GM06990 (cell line): ENCODE data around the gene TMEM8B.

Experiments used
- DNase-seq: peaks from one replicate; pipeline ENCODE4 v3.0.0-alpha.2; 2011; ENCODE audit not compliant: insufficient read length; ENCODE audit errors: extremely low read depth
- H3K27me3 ChIP-seq: replicated peaks from 2 replicates; pipeline ENCODE4 v1.6.0; 2011; ENCODE audit warnings: low read length; ENCODE audit not compliant: control insufficient read depth, insufficient read depth
- H3K36me3 ChIP-seq: 2 replicates; pipeline ENCODE4 v1.5.1; 2011; ENCODE audit warnings: low read length; ENCODE audit not compliant: control insufficient read depth, insufficient read depth
- H3K4me3 ChIP-seq: replicated peaks from 2 replicates; pipeline ENCODE4 v1.5.1; 2011; ENCODE audit warnings: low read depth, mild to moderate bottlenecking, control low read depth, low read length
- TF ChIP-seq, protein P1 (sequence below): IDR thresholded peaks from 2 replicates; pipeline ENCODE4 v1.5.1; 2011; ENCODE audit warnings: low read length, control low read depth, mild to moderate bottlenecking, inconsistent platforms; ENCODE audit not compliant: insufficient read depth, poor library complexity, severe bottlenecking

TMEM8B gene

DNA sequence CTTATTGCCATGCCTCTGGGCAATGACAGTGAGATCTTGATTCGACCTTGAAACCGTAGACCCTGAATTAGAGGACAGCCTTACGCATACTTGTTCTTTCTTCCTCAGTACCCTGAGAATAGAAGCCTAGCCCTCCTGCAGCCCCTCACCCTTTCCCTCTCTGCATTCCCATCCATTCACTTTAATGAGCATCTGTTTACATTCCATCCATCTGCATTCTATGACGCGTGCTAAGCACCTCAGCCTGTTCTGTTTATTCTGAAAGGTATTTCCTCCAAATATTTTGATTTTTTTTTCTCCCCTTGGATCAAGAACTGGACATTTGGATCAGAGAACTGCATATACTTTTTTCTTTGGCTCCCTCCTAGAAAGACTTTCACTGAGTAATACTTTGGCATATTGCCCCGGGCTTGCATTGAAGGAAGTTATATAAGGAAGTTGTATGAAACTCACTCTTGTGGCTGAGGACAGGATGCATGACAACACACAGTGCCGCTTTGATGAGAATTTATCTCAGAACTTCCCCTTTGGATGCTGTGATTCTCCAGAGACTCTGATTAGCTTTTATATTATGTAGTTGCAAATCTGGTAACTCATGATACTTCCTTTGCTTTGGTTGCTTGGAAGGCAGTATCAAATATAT lies 15.7 kb downstream of the TMEM8B start:
- Histone ChIP-seq H3K27me3 (no peaks in the 10 kb centered on the region), H3K4me3 (no peak overlapping the region), H3K36me3 (no peaks in the 10 kb centered on the region)
- TF ChIP-seq, protein P1, sequence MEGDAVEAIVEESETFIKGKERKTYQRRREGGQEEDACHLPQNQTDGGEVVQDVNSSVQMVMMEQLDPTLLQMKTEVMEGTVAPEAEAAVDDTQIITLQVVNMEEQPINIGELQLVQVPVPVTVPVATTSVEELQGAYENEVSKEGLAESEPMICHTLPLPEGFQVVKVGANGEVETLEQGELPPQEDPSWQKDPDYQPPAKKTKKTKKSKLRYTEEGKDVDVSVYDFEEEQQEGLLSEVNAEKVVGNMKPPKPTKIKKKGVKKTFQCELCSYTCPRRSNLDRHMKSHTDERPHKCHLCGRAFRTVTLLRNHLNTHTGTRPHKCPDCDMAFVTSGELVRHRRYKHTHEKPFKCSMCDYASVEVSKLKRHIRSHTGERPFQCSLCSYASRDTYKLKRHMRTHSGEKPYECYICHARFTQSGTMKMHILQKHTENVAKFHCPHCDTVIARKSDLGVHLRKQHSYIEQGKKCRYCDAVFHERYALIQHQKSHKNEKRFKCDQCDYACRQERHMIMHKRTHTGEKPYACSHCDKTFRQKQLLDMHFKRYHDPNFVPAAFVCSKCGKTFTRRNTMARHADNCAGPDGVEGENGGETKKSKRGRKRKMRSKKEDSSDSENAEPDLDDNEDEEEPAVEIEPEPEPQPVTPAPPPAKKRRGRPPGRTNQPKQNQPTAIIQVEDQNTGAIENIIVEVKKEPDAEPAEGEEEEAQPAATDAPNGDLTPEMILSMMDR: no peak
- DNase-seq: no peak

DNA sequence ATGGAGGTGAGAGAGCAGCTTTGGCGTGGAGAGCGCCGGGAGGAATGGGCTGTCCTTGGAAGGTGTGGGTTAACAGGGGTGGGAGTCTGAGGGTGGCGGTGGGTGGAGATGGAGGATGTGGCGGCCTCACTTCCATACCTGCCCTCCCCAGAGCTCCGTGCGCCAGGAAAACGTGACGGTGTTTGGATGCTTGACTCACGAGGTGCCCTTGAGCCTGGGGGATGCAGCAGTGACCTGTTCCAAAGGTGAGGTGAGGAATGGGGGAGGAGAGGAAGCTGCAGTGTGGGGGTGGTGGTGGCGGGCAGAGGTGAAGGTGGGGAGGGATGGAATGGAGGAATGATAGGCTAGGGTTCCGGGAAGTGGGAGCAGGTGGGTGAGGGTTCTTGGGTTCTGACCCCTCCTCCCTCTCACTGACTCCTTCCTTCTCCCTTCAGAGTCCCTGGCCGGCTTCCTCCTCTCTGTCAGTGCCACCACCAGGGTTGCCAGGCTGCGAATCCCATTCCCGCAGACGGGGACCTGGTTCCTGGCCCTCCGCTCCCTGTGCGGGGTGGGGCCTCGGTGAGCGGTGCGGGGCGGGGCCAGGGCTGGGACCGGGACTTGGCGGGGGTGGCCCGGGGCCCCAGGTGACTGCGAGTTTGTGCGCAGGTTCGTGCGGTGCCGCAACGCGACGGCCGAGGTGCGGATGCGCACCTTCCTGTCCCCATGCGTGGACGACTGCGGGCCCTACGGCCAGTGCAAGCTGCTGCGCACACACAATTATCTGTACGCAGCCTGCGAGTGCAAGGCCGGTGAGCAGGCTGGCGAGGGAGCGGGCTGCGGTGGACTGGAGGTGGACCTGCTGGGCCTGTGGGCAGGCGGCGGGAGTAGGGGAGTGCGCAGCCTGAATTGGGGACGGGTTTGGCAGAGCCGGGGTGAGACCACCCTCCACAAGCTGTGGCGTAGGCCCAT lies 17.1 kb downstream of the TMEM8B start:
- DNase-seq: no peak
- TF ChIP-seq, protein P1: no peak
- Histone ChIP-seq H3K27me3 (no peaks in the 10 kb centered on the region), H3K4me3 (no peak overlapping the region), H3K36me3 (no peaks in the 10 kb centered on the region)

DNA sequence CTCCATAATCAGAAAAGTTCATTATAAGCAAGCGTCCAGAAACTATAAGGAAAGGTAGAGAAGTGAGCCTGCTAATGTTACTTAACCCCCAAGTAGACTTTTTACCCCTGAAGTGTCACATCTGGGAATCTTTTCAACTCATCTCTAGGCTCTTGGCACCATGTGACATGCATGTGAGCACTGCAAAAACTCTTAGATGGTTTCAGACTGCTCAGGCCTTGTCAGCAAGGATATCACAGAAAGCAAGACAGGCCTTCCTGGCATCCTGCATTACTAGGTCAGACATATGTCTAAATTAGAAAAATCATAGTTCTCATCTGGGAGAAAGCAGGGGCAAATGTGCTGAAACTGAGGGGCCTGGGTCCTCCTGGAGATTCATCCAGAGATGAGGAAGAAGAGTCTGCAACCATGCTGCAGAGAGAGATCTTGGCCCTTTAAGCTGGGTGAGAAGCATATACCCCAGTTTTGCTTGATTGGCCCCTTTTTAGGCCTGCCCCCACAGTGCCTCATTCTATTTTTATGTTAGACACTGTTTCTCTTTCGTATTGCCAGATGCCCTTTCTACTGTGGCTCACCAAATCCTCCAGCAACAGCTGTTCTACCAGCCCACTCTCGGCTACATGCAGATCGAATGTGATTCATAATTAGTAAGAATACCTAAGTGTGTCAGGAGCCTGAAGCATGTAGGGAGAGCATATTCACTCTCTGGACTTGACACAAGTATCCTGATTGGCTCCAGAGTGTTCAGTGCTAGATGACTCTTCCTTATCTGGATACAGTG lies 19.0 kb downstream of the TMEM8B start:
- peak; percentile 60 for DNase-seq
- H3K36me3 ChIP-seq: no peaks in the 10 kb centered on the region

DNA sequence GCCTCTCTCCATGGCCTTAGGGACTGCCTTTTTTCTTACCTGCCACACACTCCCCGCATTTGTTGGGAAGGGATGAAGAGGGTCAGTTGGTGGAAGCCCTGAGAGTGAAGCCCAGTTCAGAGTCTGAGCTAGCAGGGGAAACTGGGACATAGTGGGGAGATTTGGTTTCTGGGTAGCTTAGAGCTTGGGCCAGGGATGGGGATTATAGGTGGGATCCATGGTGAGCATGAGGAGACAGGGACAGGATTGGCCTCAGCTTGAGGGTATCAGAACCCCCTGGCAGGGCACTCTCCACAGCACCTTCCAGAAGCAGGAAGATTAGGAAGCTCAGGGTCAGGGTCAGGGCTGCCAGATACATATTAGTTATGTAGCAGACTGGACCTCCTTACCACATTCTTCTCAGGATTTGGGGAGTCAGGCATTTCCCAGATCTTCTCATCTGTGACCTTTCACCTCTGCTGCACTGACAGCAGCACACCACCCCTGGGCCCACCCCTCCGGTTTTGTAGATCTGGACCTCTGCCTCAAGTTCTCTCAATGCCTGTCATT lies 23.3 kb downstream of the TMEM8B start:
- no peak for DNase-seq
- H3K36me3 ChIP-seq: no peaks in the 10 kb centered on the region
- H3K4me3 ChIP-seq: no peak overlapping the region
- H3K27me3 ChIP-seq: no peaks in the 10 kb centered on the region
- TF ChIP-seq, protein P1: no peak

More for the DNA sequence above, 19.0 kb downstream of the TMEM8B start:
- Histone ChIP-seq H3K27me3 (no peaks in the 10 kb centered on the region), H3K4me3 (peak overlapping the region; percentile 28)
- TF ChIP-seq, protein P1: no peak
